Endothelial cell (in vitro differentiated cells): ENCODE measurements around the gene ZGPAT. TPM values are rescaled to one million over a fixed set of nuclear protein-coding genes. Genes with fewer than 3 reads are reported as not detected.
A peak's percentile ranks its signal among the peaks of the same experiment; 100 is the strongest.

ENCODE experiments used
- DNase-seq: peaks from one replicate; pipeline ENCODE4 v3.0.0; 2021; ENCODE audit warnings: low spot score
- H3K27ac Mint-ChIP-seq: one replicate; pipeline ENCODE4 v1.8.0; 2021; ENCODE audit warnings: mixed read lengths, inconsistent platforms; ENCODE audit not compliant: unreplicated experiment
- H3K27me3 Mint-ChIP-seq: one replicate; pipeline ENCODE4 v1.8.0; 2021; ENCODE audit warnings: mild to moderate bottlenecking, moderate library complexity, mixed read lengths, inconsistent platforms; ENCODE audit not compliant: unreplicated experiment
- H3K36me3 Mint-ChIP-seq: one replicate; pipeline ENCODE4 v1.8.0; 2021; ENCODE audit warnings: mild to moderate bottlenecking, low read depth, mixed read lengths, inconsistent platforms; ENCODE audit not compliant: unreplicated experiment
- H3K4me1 Mint-ChIP-seq: one replicate; pipeline ENCODE4 v1.8.0; 2021; ENCODE audit warnings: mild to moderate bottlenecking, mixed read lengths, inconsistent platforms; ENCODE audit not compliant: unreplicated experiment
- H3K4me3 Mint-ChIP-seq: one replicate; pipeline ENCODE4 v1.8.0; 2021; ENCODE audit warnings: mild to moderate bottlenecking, mixed read lengths, inconsistent platforms; ENCODE audit not compliant: unreplicated experiment
- H3K9me3 Mint-ChIP-seq: one replicate; pipeline ENCODE4 v1.8.0; 2021; ENCODE audit warnings: mixed read lengths, inconsistent platforms; ENCODE audit not compliant: unreplicated experiment
- CTCF ChIP-seq: fragments of 200-600 bp; sonication (generic); IDR thresholded peaks from one replicate; pipeline ENCODE4 v1.5.0; 2021; ENCODE audit warnings: antibody characterized with exemption; ENCODE audit not compliant: unreplicated experiment
- total RNA-seq: library from RNA; stranded (reverse); fragmentation: NEBNext Ultra II Directional; extraction: Animal tissue kit (Norgen Biotek cat#: 25700); gene quantifications from one replicate; pipeline ENCODE4 v1.2.1, GENCODE V29; 2021; ENCODE audit not compliant: unreplicated experiment

The ZGPAT gene
- total RNA-seq, 1 donor from 2014 or later = 34.9 TPM

GRCh38 chr20:63754008-63754407 is 46.2 kb downstream of the ZGPAT start:
- peak overlapping the region; percentile 26 for H3K4me3 Mint-ChIP-seq
- H3K27ac Mint-ChIP-seq = peak overlapping the region; percentile 17
- peaks cover 23% of the 10 kb centered on the region for H3K27me3 Mint-ChIP-seq
- no peak for TF ChIP-seq CTCF
- no peak for DNase-seq
- H3K36me3 Mint-ChIP-seq = peaks cover 11% of the 10 kb centered on the region
- no peaks in the 10 kb centered on the region for H3K9me3 Mint-ChIP-seq
- peaks cover 4% of the 10 kb centered on the region for H3K4me1 Mint-ChIP-seq

DNA sequence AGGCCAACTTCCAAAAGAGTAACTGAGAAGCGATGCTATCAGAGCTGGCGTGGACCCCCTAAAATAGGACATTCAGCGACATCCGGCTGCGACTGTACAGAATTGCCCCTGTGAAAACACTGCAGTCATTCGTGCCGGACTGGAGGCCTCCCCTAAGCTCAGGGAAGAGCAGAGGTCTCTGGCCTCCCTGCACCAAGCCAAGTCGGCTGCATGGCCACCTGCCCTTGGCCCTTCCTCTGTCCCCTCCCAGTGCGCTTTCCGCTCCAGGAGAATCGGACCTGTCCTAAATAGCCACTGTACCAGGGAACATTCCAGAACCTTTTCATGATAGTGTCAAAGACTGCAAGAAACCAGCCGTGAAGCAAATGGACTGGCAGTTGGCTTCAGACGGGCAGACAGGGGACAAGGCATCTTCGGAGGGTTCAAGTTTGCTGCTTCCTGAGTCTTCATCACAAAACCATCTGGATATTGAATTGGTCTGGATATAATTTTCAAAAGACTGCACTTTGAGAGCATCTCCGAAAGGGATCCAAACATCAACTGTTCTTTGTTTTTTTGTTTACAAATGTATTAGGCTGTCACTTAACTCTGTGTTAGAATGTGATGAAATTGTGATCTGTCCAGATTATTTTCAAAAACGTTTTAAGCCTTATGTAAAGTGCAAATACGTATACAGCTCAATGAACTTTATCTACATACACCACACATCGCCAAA is 48.3 kb downstream of the ZGPAT start:
- H3K4me3 Mint-ChIP-seq = peak overlapping the region; percentile 63
- no peak for TF ChIP-seq CTCF
- H3K4me1 Mint-ChIP-seq = peaks cover 4% of the 10 kb centered on the region
- DNase-seq = no peak
- H3K9me3 Mint-ChIP-seq = no peaks in the 10 kb centered on the region
- H3K36me3 Mint-ChIP-seq = peaks cover 22% of the 10 kb centered on the region
- no peak overlapping the region for H3K27ac Mint-ChIP-seq
- peaks cover 22% of the 10 kb centered on the region for H3K27me3 Mint-ChIP-seq

DNA sequence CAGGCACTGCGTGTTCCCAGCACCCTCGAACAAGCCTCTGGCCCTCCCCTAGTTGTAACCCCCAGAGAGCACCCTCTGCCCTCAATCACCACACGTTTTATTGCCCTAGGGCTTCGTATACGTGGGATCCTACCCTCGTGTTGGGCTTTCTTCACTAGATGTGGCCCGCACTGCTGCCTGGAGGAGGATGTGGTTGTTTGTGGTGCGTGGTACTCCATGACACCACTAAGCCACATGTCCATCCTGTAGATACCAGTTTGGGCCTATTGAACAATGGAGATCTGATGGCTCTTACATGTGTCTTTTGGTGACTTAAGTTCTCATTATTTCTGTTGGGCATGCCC is 48.8 kb downstream of the ZGPAT start:
- no peak overlapping the region for H3K27ac Mint-ChIP-seq

GRCh38 chr20:63758152-63758551 is 50.3 kb downstream of the ZGPAT start:
- no peak for DNase-seq
- peak overlapping the region; percentile 42 for H3K4me3 Mint-ChIP-seq
- H3K4me1 Mint-ChIP-seq = peaks cover 4% of the 10 kb centered on the region
- H3K36me3 Mint-ChIP-seq = peaks cover 31% of the 10 kb centered on the region
- no peaks in the 10 kb centered on the region for H3K9me3 Mint-ChIP-seq
- no peak for TF ChIP-seq CTCF
- H3K27ac Mint-ChIP-seq = no peak overlapping the region
- H3K27me3 Mint-ChIP-seq = peaks cover 13% of the 10 kb centered on the region

More for the DNA sequence above, 48.8 kb downstream of the ZGPAT start:
- H3K9me3 Mint-ChIP-seq = no peaks in the 10 kb centered on the region
- H3K36me3 Mint-ChIP-seq = peaks cover 22% of the 10 kb centered on the region
- H3K4me3 Mint-ChIP-seq = peak overlapping the region; percentile 63
- H3K27me3 Mint-ChIP-seq = peaks cover 19% of the 10 kb centered on the region
- DNase-seq = no peak
- H3K4me1 Mint-ChIP-seq = peaks cover 4% of the 10 kb centered on the region
- no peak for TF ChIP-seq CTCF

DNA sequence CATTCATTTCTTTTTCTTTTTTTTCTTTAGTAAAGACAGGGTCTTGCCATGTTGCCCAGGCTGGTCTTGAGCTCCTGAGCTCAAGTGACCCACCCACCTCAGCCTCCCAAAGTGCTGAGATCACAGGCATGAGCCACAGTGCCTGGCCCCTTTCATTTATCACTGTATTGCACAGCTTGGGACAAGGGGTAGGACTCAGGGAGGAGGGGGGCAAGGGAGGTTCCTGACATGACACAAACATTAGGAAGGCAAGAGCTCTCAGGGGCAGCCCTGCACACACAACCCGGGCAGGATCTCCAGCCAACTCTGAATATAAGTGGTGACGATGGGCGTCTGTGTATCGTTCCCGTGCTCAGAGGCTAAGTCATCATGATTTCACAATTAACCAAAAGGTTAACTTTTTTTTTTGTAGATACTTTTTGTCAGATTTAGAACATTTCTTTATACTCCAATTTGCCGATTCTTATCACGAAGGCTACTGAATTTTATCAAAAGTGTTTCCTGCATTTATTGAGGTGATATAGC is 51.6 kb downstream of the ZGPAT start:
- H3K4me3 Mint-ChIP-seq = no peak overlapping the region
- DNase-seq = no peak
- peaks cover 33% of the 10 kb centered on the region for H3K36me3 Mint-ChIP-seq
- H3K4me1 Mint-ChIP-seq = no peaks in the 10 kb centered on the region
- H3K27ac Mint-ChIP-seq = no peak overlapping the region
- no peak for TF ChIP-seq CTCF
- H3K9me3 Mint-ChIP-seq = no peaks in the 10 kb centered on the region
- peaks cover 12% of the 10 kb centered on the region for H3K27me3 Mint-ChIP-seq
